ENCODE measurements around the gene CST6. TPM values are rescaled to one million over a fixed set of nuclear protein-coding genes. Genes with fewer than 3 reads are reported as not detected.

Gene CST6
- total RNA-seq, 2 experiments from 2014 or later, result not detected

GRCh38 chr11:66045177-66045639 is 33.4 kb downstream of the CST6 start:
- peak; percentile 87 for DNase-seq
- H3K27me3 Mint-ChIP-seq, result peaks cover 2% of the 10 kb centered on the region
- POLR2A ChIA-PET, result no interaction called here

GRCh38 chr11:66046901-66047300 is 35.1 kb downstream of the CST6 start:
- Mint-ChIP-seq H3K27me3 (peaks cover 2% of the 10 kb centered on the region), H3K4me1 (peaks cover 31% of the 10 kb centered on the region), H3K27ac (no peak overlapping the region), H3K36me3 (ENCODE audit: low read depth) (no peaks in the 10 kb centered on the region), H3K9me3 (no peaks in the 10 kb centered on the region), H3K4me3 (no peak overlapping the region)
- ChIA-PET POLR2A (no interaction called here), CTCF (interaction anchor here (0.6 to 3.5 kb wide), 6 partner anchors 16 to 158 kb away, joined by 3 to 26 read pairs (median 4); partner anchors contain the start of gene FIBP)
- no peak for DNase-seq

More at GRCh38 chr11:66045177-66045639, 33.4 kb downstream of the CST6 start:
- Mint-ChIP-seq H3K4me1 (peaks cover 20% of the 10 kb centered on the region), H3K27ac (no peak overlapping the region), H3K9me3 (no peaks in the 10 kb centered on the region), H3K4me3 (no peak overlapping the region), H3K36me3 (ENCODE audit: low read depth) (no peaks in the 10 kb centered on the region)
- CTCF ChIA-PET, result interaction anchor here (0.6 to 3.5 kb wide), 24 partner anchors 9 to 504 kb away, joined by 3 to 28 read pairs (median 4); partner anchors contain the start of genes CCDC85B and FIBP

GRCh38 chr11:66047541-66048365 is 35.9 kb downstream of the CST6 start:
- no peak for DNase-seq
- H3K27me3 Mint-ChIP-seq, result peaks cover 2% of the 10 kb centered on the region
- H3K27ac Mint-ChIP-seq, result no peak overlapping the region
- POLR2A ChIA-PET, result no interaction called here
- peaks cover 36% of the 10 kb centered on the region for H3K4me1 Mint-ChIP-seq
- H3K36me3 Mint-ChIP-seq (ENCODE audit: low read depth), result peaks cover 5% of the 10 kb centered on the region
- H3K9me3 Mint-ChIP-seq, result no peaks in the 10 kb centered on the region
- CTCF ChIA-PET, result interaction anchor here (1.0 to 1.3 kb wide), 3 partner anchors 15 to 139 kb away, joined by 3 to 5 read pairs (median 3); no protein-coding TSS in a partner anchor
- H3K4me3 Mint-ChIP-seq, result no peak overlapping the region

- H3K36me3 Mint-ChIP-seq (ENCODE audit: low read depth), result peaks cover 14% of the 10 kb centered on the region
Measured at GRCh38 chr11:66048547-66049323, 36.9 kb downstream of the CST6 start, which contains the start of gene GAL3ST3. GAL3ST3 (minus strand) TSS chr11:66049161; CDS start chr11:66045415, 3,746 bp downstream.

GRCh38 chr11:66050581-66051231 is 38.9 kb downstream of the CST6 start:
- Mint-ChIP-seq H3K4me3 (peak overlapping the region; percentile 100), H3K9me3 (no peaks in the 10 kb centered on the region), H3K36me3 (ENCODE audit: low read depth) (peaks cover 27% of the 10 kb centered on the region), H3K4me1 (peaks cover 42% of the 10 kb centered on the region), H3K27ac (peak overlapping the region; percentile 95), H3K27me3 (peaks cover 2% of the 10 kb centered on the region)
- CTCF ChIA-PET, result interaction anchor here (0.8 to 8.2 kb wide), 5 partner anchors 9 to 191 kb away, joined by 4 to 66 read pairs (median 4); partner anchors contain the start of genes MUS81 and PACS1
- DNase-seq, result no peak
- POLR2A ChIA-PET, result no interaction called here

More at GRCh38 chr11:66048547-66049323, 36.9 kb downstream of the CST6 start, which contains the start of gene GAL3ST3:
- Mint-ChIP-seq H3K27ac (peak within 1 kb of the TSS; percentile 25), H3K4me1 (peaks cover 44% of the 10 kb centered on the region), H3K4me3 (no peak within 1 kb of the TSS), H3K9me3 (no peaks in the 10 kb centered on the region), H3K27me3 (peaks cover 2% of the 10 kb centered on the region)
- POLR2A ChIA-PET, result no interaction called here
- no peak for DNase-seq
- CTCF ChIA-PET, result interaction anchor here (0.9 to 1.2 kb wide), 3 partner anchors 11 to 138 kb away, joined by 3 read pairs; no protein-coding TSS in a partner anchor

GRCh38 chr11:66051371-66051765 is 39.6 kb downstream of the CST6 start:
- CTCF ChIA-PET, result interaction anchor here (0.8 to 8.2 kb wide), 4 partner anchors 19 to 192 kb away, joined by 4 to 66 read pairs (median 4); partner anchors contain the start of genes MUS81 and PACS1
- Mint-ChIP-seq H3K9me3 (no peaks in the 10 kb centered on the region), H3K4me1 (peaks cover 40% of the 10 kb centered on the region), H3K4me3 (peak overlapping the region; percentile 100), H3K27ac (peak overlapping the region; percentile 95), H3K36me3 (ENCODE audit: low read depth) (peaks cover 28% of the 10 kb centered on the region), H3K27me3 (peaks cover 2% of the 10 kb centered on the region)
- POLR2A ChIA-PET, result no interaction called here
- DNase-seq, result no peak

- Mint-ChIP-seq H3K27ac (peak within 1 kb of the TSS; percentile 95), H3K4me3 (peak within 1 kb of the TSS; percentile 100), H3K9me3 (no peaks in the 10 kb centered on the region), H3K36me3 (ENCODE audit: low read depth) (peaks cover 33% of the 10 kb centered on the region), H3K4me1 (peaks cover 40% of the 10 kb centered on the region), H3K27me3 (peaks cover 2% of the 10 kb centered on the region)
- CTCF ChIA-PET, result interaction anchor here (0.9 to 8.2 kb wide), 10 partner anchors 11 to 340 kb away, joined by 3 to 66 read pairs (median 4); partner anchors contain the start of genes KAT5, MUS81 and PACS1
- POLR2A ChIA-PET, result interaction anchor here (0.5 to 0.6 kb wide), 2 partner anchors 144 to 1398 kb away, joined by 4 to 14 read pairs; no protein-coding TSS in a partner anchor
- DNase-seq, result peak; percentile 98
Measured at GRCh38 chr11:66051766-66052663, 40.2 kb downstream of the CST6 start, which contains the start of gene SF3B2. SF3B2 (plus strand) TSS chr11:66052364; CDS start chr11:66052385, 21 bp downstream.

- Mint-ChIP-seq H3K4me1 (peaks cover 43% of the 10 kb centered on the region), H3K4me3 (peak overlapping the region; percentile 100), H3K27ac (peak overlapping the region; percentile 95), H3K9me3 (no peaks in the 10 kb centered on the region), H3K36me3 (ENCODE audit: low read depth) (peaks cover 38% of the 10 kb centered on the region), H3K27me3 (peaks cover 2% of the 10 kb centered on the region)
- POLR2A ChIA-PET, result interaction anchor here (0.5 kb wide), 1 partner anchor 1397 kb away, joined by 4 read pairs; no protein-coding TSS in a partner anchor
- CTCF ChIA-PET, result interaction anchor here (0.9 to 8.2 kb wide), 8 partner anchors 11 to 341 kb away, joined by 3 to 66 read pairs (median 4); partner anchors contain the start of genes KAT5 and PACS1
- no peak for DNase-seq
Measured at GRCh38 chr11:66052664-66052982, 40.8 kb downstream of the CST6 start.

GRCh38 chr11:66055021-66055420 is 43.2 kb downstream of the CST6 start:
- Mint-ChIP-seq H3K36me3 (ENCODE audit: low read depth) (peaks cover 58% of the 10 kb centered on the region), H3K4me3 (peak overlapping the region; percentile 51), H3K27ac (peak overlapping the region; percentile 31), H3K9me3 (no peaks in the 10 kb centered on the region), H3K27me3 (no peaks in the 10 kb centered on the region), H3K4me1 (peaks cover 40% of the 10 kb centered on the region)
- no peak for DNase-seq
- POLR2A ChIA-PET, result interaction anchor here (0.7 kb wide), 1 partner anchor 65 kb away, joined by 3 read pairs; no protein-coding TSS in a partner anchor
- CTCF ChIA-PET, result interaction anchor here (1.1 to 8.2 kb wide), 3 partner anchors 8 to 15 kb away, joined by 3 to 66 read pairs (median 9); partner anchors contain the start of gene PACS1

- Mint-ChIP-seq H3K4me3 (no peak overlapping the region), H3K4me1 (peaks cover 39% of the 10 kb centered on the region), H3K27me3 (no peaks in the 10 kb centered on the region), H3K9me3 (no peaks in the 10 kb centered on the region), H3K36me3 (ENCODE audit: low read depth) (peaks cover 71% of the 10 kb centered on the region), H3K27ac (no peak overlapping the region)
- POLR2A ChIA-PET, result no interaction called here
- DNase-seq, result no peak
- CTCF ChIA-PET, result interaction anchor here (8.2 kb wide), 1 partner anchor 14 kb away, joined by 66 read pairs; the partner anchor contains the start of gene PACS1
Measured at GRCh38 chr11:66056501-66056900, 44.7 kb downstream of the CST6 start.

Data from activated CD4-positive, alpha-beta T cell treated with anti-CD3 and anti-CD28 coated beads, Interleukin-2, amount 10 ng/mL, durations not matched to agents 7 days and 5 days (primary cell).